GM21576 (cell line): ENCODE results near the gene NAPA.
"Not testable (repeated sequence)": the region's sequence is repeated elsewhere in the genome, so short reads cannot be mapped to it uniquely, and the experiment has no call there.

Experiments
- ATAC-seq: cut with Tn5 transposase; IDR thresholded peaks from one replicate; pipeline ENCODE4 v1.9.1; 2021; ENCODE audit warnings: mild to moderate bottlenecking, moderate library complexity; ENCODE audit not compliant: unreplicated experiment

The NAPA gene

GRCh38 chr19:47487551-47488515 lies 27.0 kb downstream of the NAPA start:
- ATAC-seq, result no peak

GRCh38 chr19:47486900-47487299 lies 28.0 kb downstream of the NAPA start:
- no peak for ATAC-seq

- not testable (repeated sequence) for ATAC-seq
Observed at GRCh38 chr19:47486220-47486619, 28.6 kb downstream of the NAPA start.

GRCh38 chr19:47485210-47485609 lies 29.7 kb downstream of the NAPA start:
- ATAC-seq, result no peak

- peak; percentile 56 for ATAC-seq
Observed at GRCh38 chr19:47483800-47484690, 30.8 kb downstream of the NAPA start, which contains the start of gene KPTN. KPTN (minus strand) TSS chr19:47484219; CDS start chr19:47484160, 59 bp downstream.

GRCh38 chr19:47483200-47483599 lies 31.7 kb downstream of the NAPA start:
- ATAC-seq, result no peak

GRCh38 chr19:47481460-47482052 lies 33.3 kb downstream of the NAPA start:
- no peak for ATAC-seq

- ATAC-seq, result no peak
Observed at GRCh38 chr19:47480658-47481057, 34.2 kb downstream of the NAPA start.

- no peak for ATAC-seq
Observed at GRCh38 chr19:47479701-47480503, 35.0 kb downstream of the NAPA start.

- no peak for ATAC-seq
Observed at GRCh38 chr19:47476438-47476972, 38.4 kb downstream of the NAPA start.

- ATAC-seq, result no peak
Observed at GRCh38 chr19:47475465-47475864, 39.4 kb downstream of the NAPA start.

- no peak for ATAC-seq
Observed at GRCh38 chr19:47473336-47473735, 41.5 kb downstream of the NAPA start.

- ATAC-seq, result no peak
Observed at GRCh38 chr19:47471733-47472457, 43.0 kb downstream of the NAPA start, which contains the start of gene SLC8A2. SLC8A2 (minus strand) TSS chr19:47471893; CDS start chr19:47466403, 5,490 bp downstream.

- ATAC-seq, result no peak
Observed at GRCh38 chr19:47471381-47471732, 43.5 kb downstream of the NAPA start.

GRCh38 chr19:47470447-47471195 lies 44.2 kb downstream of the NAPA start:
- no peak for ATAC-seq

- no peak for ATAC-seq
Observed at GRCh38 chr19:47469719-47470118, 45.1 kb downstream of the NAPA start.

GRCh38 chr19:47469363-47469700 lies 45.5 kb downstream of the NAPA start:
- no peak for ATAC-seq

- ATAC-seq, result no peak
Observed at GRCh38 chr19:47467914-47468313, 46.9 kb downstream of the NAPA start.

GRCh38 chr19:47465957-47466356 lies 48.9 kb downstream of the NAPA start:
- ATAC-seq, result no peak
